K562 (cell line): ENCODE measurements around the gene HNF4A. TPM values are rescaled to one million over a fixed set of nuclear protein-coding genes. Genes with fewer than 3 reads are reported as not detected.

Experiments used
- CCNT2 ChIP-seq: IDR thresholded peaks from 2 replicates; pipeline ENCODE4 v1.6.1; 2011; ENCODE audit warnings: borderline replicate concordance, low read depth, mild to moderate bottlenecking, moderate library complexity, mixed read lengths, low read length; ENCODE audit not compliant: insufficient read length; ENCODE audit errors: extremely low read depth
- CREM ChIP-seq: IDR thresholded peaks from 2 replicates; pipeline ENCODE4 v1.6.1; 2014; ENCODE audit warnings: antibody characterized with exemption, low read depth
- GABPB1 ChIP-seq: sonication (generic); formaldehyde crosslinking; IDR thresholded peaks from 2 replicates; pipeline ENCODE4 v1.8.0; 2022; ENCODE audit warnings: mild to moderate bottlenecking, missing genetic modification reagents
- HNRNPLL ChIP-seq: fragments of 200-400 bp; formaldehyde crosslinking; IDR thresholded peaks from 2 replicates; pipeline ENCODE4 v1.6.1; 2017; ENCODE audit warnings: low read length, low read depth, mild to moderate bottlenecking; ENCODE audit not compliant: poor library complexity, severe bottlenecking
- NUFIP1 ChIP-seq: fragments of 450-650 bp; IDR thresholded peaks from 2 replicates; pipeline ENCODE4 v1.6.1; 2018; ENCODE audit not compliant: partially characterized antibody
- PHB2 ChIP-seq: fragments of 450-650 bp; IDR thresholded peaks from 2 replicates; pipeline ENCODE4 v1.6.1; 2017; ENCODE audit warnings: low read depth
- SMARCA4 ChIP-seq: fragments of 450-650 bp; IDR thresholded peaks from 2 replicates; pipeline ENCODE4 v1.6.1; 2016
- TRIM24 ChIP-seq, 2 experiments: fragments of 450-650 bp; IDR thresholded peaks; 2 replicates each; pipeline ENCODE4 v1.6.1; 2016
- ZFPM2 ChIP-seq: fragments of 250-450 bp; sonication (Bioruptor Pico); IDR thresholded peaks from 2 replicates; pipeline ENCODE4 v1.5.1; 2022; ENCODE audit warnings: mild to moderate bottlenecking
- ZNF175 ChIP-seq: fragments of 200-800 bp; sonication (Bioruptor generic); IDR thresholded peaks from 2 replicates; pipeline ENCODE4 v1.6.1; 2016; ENCODE audit warnings: low read depth, mild to moderate bottlenecking, missing genetic modification characterization, missing compliant biosample characterization
- ZNF3 ChIP-seq: fragments of 250-450 bp; sonication (Bioruptor Pico); IDR thresholded peaks from 2 replicates; pipeline ENCODE4 v1.5.0; 2021; ENCODE audit warnings: mild to moderate bottlenecking, moderate library complexity
- ZNF41 ChIP-seq: fragments of 250-450 bp; sonication (Bioruptor Pico); conservative IDR thresholded peaks from 2 replicates; pipeline ENCODE4 v1.4.0; 2020; ENCODE audit warnings: mild to moderate bottlenecking
- polyA plus RNA-seq, 8 experiments: library from polyadenylated mRNA; depleted of rRNA in 4 of 8; stranded (reverse) in 5 of 8; unstranded in 3 of 8; fragments of >200 nt; fragmentation: Nextera tagmentation in 2 of 8; fragmentation: Illumina TruSeq in 1 of 8; extraction: Ambion mirVana in 2 of 8; extraction: Trizol in 1 of 8; gene quantifications; 2 replicates each; pipeline versions ENCODE4 v1.2.1 to v1.2.3, GENCODE V29; 2011 to 2014; ENCODE audit warnings: inconsistent platforms in 1 of 8, missing spikeins in 1 of 8
- total RNA-seq, 7 experiments: library from RNA; depleted of rRNA in 6 of 7; stranded (reverse); fragments of >200 nt in 6 of 7; fragmentation: Illumina TruSeq in 2 of 7; extraction: Trizol in 2 of 7; gene quantifications; 2 replicates each; pipeline versions ENCODE4 v1.2.1 to v1.2.3, GENCODE V29; 2011 to 2021; ENCODE audit warnings: low replicate concordance in 1 of 7
- TF ChIP-seq, protein P1 (sequence below), 3 experiments: IDR thresholded peaks in 2 of 3; conservative IDR thresholded peaks in 1 of 3; 2 replicates each; pipeline ENCODE4 v1.5.1; 2011 to 2012; ENCODE audit warnings: low read length in 3 of 3, mild to moderate bottlenecking in 3 of 3, control low read depth in 2 of 3, improper control_type of control experiment in 1 of 3, inconsistent platforms in 1 of 3, low read depth in 1 of 3, mixed read lengths in 1 of 3, moderate library complexity in 1 of 3; ENCODE audit not compliant: insufficient read depth in 2 of 3
- TF ChIP-seq, protein P2 (sequence below), 2 experiments: IDR thresholded peaks; 2 replicates each; pipeline ENCODE4 v1.6.1; 2011; ENCODE audit warnings: borderline replicate concordance in 1 of 2, control low read depth in 1 of 2, low read depth in 1 of 2, low read length in 1 of 2, mild to moderate bottlenecking in 1 of 2, mixed read lengths in 1 of 2, moderate library complexity in 1 of 2; ENCODE audit not compliant: insufficient read depth in 1 of 2, insufficient read length in 1 of 2, poor library complexity in 1 of 2, severe bottlenecking in 1 of 2; ENCODE audit errors: extremely low read depth in 1 of 2
- TF ChIP-seq, protein P3 (sequence below): fragments of 450-650 bp; IDR thresholded peaks from 2 replicates; pipeline ENCODE4 v1.6.1; 2016; ENCODE audit warnings: low read depth

Gene HNF4A
- total and polyA plus RNA-seq, 9 of the 15 experiments (the other 6 are each of a cell fraction or from before 2014, with no cell fraction given), result 0.03 to 0.27 (median 0.08) TPM; not detected in 5

DNA sequence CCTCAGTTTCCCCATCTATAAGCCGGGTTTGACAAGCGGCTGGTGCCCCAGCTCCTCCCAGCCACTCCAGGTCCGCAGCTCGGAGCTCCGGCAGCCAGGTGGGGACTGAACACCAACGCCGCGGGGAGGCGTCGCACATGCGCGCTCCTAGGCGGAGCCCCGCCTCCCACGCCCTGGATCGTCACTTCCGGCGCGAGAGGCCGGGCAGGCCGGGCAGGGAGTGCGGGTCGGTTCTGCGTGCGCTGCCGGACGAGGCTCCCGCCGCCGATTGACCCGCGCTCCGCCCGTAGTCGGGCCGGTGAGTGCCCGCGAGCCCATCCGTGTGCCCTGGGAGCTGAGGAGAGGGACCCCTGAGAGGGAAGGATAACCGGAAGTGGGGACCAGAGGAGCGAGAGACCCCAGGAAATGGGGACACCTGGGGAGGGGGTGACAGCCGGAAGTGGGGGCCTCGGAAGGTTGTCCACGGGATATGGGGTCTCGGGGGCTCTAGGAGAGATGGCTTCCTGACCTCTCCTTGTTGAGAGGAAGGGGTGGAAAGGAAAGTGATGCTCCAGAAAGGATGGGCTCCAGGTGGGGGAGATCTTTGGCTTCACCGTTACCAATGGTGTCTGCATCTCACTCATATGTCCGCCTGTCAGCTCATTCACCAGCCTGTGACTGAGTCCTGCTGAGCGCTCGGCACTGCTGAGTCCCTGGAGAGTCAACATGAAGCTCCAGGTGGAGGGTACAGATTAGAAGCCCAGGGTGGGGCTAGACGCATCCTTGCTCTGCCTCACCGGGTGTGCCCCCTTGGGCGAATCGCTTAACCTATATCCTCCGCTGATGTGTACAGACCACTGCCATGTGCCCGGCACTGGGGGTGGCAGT, 120.4 kb downstream of the HNF4A start, which contains the start of gene TTPAL (continued):
- 0 out of 2 replicates have a peak, but pooled peaks have one; percentile 79 for TF ChIP-seq ZFPM2 (CRISPR knock-in tag)
- TF ChIP-seq, protein P1, sequence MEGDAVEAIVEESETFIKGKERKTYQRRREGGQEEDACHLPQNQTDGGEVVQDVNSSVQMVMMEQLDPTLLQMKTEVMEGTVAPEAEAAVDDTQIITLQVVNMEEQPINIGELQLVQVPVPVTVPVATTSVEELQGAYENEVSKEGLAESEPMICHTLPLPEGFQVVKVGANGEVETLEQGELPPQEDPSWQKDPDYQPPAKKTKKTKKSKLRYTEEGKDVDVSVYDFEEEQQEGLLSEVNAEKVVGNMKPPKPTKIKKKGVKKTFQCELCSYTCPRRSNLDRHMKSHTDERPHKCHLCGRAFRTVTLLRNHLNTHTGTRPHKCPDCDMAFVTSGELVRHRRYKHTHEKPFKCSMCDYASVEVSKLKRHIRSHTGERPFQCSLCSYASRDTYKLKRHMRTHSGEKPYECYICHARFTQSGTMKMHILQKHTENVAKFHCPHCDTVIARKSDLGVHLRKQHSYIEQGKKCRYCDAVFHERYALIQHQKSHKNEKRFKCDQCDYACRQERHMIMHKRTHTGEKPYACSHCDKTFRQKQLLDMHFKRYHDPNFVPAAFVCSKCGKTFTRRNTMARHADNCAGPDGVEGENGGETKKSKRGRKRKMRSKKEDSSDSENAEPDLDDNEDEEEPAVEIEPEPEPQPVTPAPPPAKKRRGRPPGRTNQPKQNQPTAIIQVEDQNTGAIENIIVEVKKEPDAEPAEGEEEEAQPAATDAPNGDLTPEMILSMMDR (IDR thresholded peaks at IDR 0.05 in 2 of 3, conservative IDR thresholded peaks at IDR 0.05 in 1 of 3; ENCODE audit: insufficient read depth in 2 of 3, low read depth in 1 of 3, low read length in 3 of 3), result peak; percentile 21 to 57 (median 37); a peak in 4 of 6 replicates
- TF ChIP-seq ZNF175 (CRISPR knock-in tag), result no peak
- peak; percentile 97 for TF ChIP-seq GABPB1
- TF ChIP-seq, protein P2, sequence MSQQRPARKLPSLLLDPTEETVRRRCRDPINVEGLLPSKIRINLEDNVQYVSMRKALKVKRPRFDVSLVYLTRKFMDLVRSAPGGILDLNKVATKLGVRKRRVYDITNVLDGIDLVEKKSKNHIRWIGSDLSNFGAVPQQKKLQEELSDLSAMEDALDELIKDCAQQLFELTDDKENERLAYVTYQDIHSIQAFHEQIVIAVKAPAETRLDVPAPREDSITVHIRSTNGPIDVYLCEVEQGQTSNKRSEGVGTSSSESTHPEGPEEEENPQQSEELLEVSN (IDR thresholded peaks at IDR 0.05; ENCODE audit: borderline replicate concordance in 1 of 2, extremely low read depth in 1 of 2, insufficient read depth in 1 of 2, insufficient read length in 1 of 2, low read depth in 1 of 2, low read length in 1 of 2, poor library complexity in 1 of 2, severe bottlenecking in 1 of 2), result peak; percentile 80 to 84
- 0 out of 2 replicates have a peak, but pooled peaks have one; percentile 11 for TF ChIP-seq PHB2
- TF ChIP-seq ZNF3 (CRISPR knock-in tag), result 0 out of 2 replicates have a peak, but pooled peaks have one; percentile 20
- peak; percentile 90 for TF ChIP-seq CCNT2
- TF ChIP-seq HNRNPLL, result peak; percentile 26
- TF ChIP-seq NUFIP1, result no peak
- peak in 1 of 2 experiments; percentile 63; a peak in 2 of 4 replicates for TF ChIP-seq TRIM24 (IDR thresholded peaks at IDR 0.05)
- 0 out of 2 replicates have a peak, but pooled peaks have one; percentile 38 for TF ChIP-seq ZNF41 (CRISPR knock-in tag)
- 0 out of 2 replicates have a peak, but pooled peaks have one; percentile 58 for TF ChIP-seq SMARCA4
- TF ChIP-seq, protein P3, sequence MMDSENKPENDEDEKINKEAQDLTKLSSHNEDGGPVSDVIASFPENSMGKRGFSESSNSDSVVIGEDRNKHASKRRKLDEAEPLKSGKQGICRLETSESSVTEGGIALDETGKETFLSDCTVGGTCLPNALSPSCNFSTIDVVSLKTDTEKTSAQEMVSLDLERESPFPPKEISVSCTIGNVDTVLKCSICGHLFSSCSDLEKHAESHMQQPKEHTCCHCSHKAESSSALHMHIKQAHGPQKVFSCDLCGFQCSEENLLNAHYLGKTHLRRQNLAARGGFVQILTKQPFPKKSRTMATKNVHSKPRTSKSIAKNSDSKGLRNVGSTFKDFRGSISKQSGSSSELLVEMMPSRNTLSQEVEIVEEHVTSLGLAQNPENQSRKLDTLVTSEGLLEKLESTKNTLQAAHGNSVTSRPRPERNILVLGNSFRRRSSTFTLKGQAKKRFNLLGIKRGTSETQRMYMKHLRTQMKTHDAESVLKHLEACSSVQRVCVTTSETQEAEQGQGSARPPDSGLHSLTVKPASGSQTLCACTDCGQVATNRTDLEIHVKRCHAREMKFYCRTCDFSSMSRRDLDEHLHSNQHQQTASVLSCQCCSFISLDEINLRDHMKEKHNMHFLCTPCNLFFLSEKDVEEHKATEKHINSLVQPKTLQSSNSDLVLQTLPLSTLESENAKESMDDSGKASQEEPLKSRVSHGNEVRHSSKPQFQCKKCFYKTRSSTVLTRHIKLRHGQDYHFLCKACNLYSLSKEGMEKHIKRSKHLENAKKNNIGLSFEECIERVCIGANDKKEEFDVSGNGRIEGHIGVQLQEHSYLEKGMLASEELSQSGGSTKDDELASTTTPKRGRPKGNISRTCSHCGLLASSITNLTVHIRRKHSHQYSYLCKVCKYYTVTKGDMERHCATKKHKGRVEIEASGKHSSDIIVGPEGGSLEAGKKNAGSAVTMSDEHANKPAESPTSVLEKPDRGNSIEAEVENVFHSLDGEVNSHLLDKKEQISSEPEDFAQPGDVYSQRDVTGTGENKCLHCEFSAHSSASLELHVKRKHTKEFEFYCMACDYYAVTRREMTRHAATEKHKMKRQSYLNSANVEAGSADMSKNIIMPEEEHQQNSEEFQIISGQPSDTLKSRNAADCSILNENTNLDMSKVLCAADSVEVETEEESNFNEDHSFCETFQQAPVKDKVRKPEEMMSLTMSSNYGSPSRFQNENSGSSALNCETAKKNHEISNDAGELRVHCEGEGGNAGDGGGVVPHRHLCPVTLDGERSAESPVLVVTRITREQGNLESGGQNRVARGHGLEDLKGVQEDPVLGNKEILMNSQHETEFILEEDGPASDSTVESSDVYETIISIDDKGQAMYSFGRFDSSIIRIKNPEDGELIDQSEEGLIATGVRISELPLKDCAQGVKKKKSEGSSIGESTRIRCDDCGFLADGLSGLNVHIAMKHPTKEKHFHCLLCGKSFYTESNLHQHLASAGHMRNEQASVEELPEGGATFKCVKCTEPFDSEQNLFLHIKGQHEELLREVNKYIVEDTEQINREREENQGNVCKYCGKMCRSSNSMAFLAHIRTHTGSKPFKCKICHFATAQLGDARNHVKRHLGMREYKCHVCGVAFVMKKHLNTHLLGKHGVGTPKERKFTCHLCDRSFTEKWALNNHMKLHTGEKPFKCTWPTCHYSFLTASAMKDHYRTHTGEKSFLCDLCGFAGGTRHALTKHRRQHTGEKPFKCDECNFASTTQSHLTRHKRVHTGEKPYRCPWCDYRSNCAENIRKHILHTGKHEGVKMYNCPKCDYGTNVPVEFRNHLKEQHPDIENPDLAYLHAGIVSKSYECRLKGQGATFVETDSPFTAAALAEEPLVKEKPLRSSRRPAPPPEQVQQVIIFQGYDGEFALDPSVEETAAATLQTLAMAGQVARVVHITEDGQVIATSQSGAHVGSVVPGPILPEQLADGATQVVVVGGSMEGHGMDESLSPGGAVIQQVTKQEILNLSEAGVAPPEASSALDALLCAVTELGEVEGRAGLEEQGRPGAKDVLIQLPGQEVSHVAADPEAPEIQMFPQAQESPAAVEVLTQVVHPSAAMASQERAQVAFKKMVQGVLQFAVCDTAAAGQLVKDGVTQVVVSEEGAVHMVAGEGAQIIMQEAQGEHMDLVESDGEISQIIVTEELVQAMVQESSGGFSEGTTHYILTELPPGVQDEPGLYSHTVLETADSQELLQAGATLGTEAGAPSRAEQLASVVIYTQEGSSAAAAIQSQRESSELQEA, result no peak; the same call in 1 of the 2 replicates
- TF ChIP-seq CREM, result peak; percentile 96
